ENCODE measurements around the gene ALPK3. TPM values are rescaled to one million over a fixed set of nuclear protein-coding genes. Genes with fewer than 3 reads are reported as not detected.

The ALPK3 gene
- total and polyA plus RNA-seq, 4 experiments from 2014 or later, result 0.01 to 0.58 (median 0.26) TPM; not detected in 1

DNA sequence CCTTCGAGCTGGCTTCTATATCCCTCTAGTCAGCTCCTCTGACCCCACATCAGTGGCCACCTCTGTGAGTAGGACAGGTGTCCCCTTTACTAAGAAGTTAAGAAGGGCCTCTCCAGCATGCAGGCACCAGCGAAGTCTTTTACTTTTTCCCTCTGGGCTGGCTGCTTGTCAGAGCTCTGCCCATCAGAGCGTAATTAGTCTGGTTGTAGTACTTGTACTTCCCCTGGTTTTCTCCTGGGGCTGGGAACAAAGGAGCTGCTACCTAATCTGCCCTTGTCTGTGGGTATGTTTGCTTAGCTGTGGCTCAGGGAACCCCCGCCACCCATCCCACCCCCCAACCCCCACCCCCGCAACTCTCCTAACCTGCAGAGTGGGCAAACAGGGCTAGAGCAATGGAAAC is 27.4 kb upstream of the ALPK3 start:
- H3K4me3 Mint-ChIP-seq, result no peak overlapping the region
- intact Hi-C loops (cut with micrococcal nuclease), result loop anchor here (5.0 kb wide), 1 partner anchor 32 kb away; no protein-coding TSS in a partner anchor
- no peaks in the 10 kb centered on the region for H3K27me3 ChIP-seq (ENCODE audit: insufficient read depth, low read length)
- H3K9me3 Mint-ChIP-seq, result no peaks in the 10 kb centered on the region
- ChIA-PET POLR2A (ENCODE audit: partially characterized antibody) (interaction anchor here (0.6 to 1.3 kb wide), 3 partner anchors 74 to 191 kb away, joined by 3 to 4 read pairs (median 3); no protein-coding TSS in a partner anchor), CTCF (ENCODE audit: partially characterized antibody) (no interaction called here)
- no peak overlapping the region for H3K4me3 ChIP-seq (ENCODE audit: low read length in 2 of 2)
- peaks cover 14 to 38% (median 30%) of the 10 kb centered on the region in 4 donors for H3K4me1 Mint-ChIP-seq
- DNase-seq, result no peak
- H3K36me3 ChIP-seq (ENCODE audit: insufficient read depth, low read length), result peaks cover 31% of the 10 kb centered on the region
- H3K27me3 Mint-ChIP-seq, result no peaks in the 10 kb centered on the region
- peaks cover 28 to 67% of the 10 kb centered on the region in 2 donors for H3K36me3 Mint-ChIP-seq
- no peaks in the 10 kb centered on the region for H3K9me3 ChIP-seq (ENCODE audit: control insufficient read depth in 1 of 2, low read length in 2 of 2)
- peaks cover 8% of the 10 kb centered on the region for H3K4me1 ChIP-seq (ENCODE audit: insufficient read depth, low read length)
- H3K27ac Mint-ChIP-seq, result no peak overlapping the region
- H3K27ac ChIP-seq (ENCODE audit: low read depth, low read length), result no peak overlapping the region

DNA sequence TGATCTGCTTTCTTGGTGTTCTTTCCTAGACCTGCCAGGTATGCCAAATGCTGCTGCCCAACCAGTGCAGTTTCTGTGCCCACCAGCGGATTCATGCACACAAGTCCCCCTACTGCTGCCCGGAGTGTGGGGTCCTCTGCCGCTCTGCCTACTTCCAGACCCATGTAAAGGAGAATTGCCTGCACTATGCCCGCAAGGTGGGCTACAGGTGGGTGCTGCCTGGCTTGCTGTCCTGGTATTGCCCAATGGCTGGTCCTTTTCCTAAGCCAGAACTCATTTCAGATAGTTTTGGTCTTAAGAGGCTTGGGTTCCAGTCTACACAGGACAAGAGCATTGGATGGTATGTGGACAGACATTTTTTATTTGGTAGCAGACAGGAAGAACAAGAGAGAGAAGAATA is 26.5 kb upstream of the ALPK3 start:
- Mint-ChIP-seq H3K27me3 (no peaks in the 10 kb centered on the region), H3K27ac (peak overlapping the region in 4 of 7 donors; percentile 1 to 43 (median 4)), H3K4me3 (no peak overlapping the region), H3K36me3 (peaks cover 23 to 63% of the 10 kb centered on the region in 2 donors), H3K9me3 (no peaks in the 10 kb centered on the region), H3K4me1 (peaks cover 13 to 32% (median 23%) of the 10 kb centered on the region in 4 donors)
- CTCF ChIA-PET (ENCODE audit: partially characterized antibody), result no interaction called here
- DNase-seq, result no peak
- no peaks in the 10 kb centered on the region for H3K9me3 ChIP-seq (ENCODE audit: control insufficient read depth in 1 of 2, low read length in 2 of 2)
- H3K27me3 ChIP-seq (ENCODE audit: insufficient read depth, low read length), result no peaks in the 10 kb centered on the region
- POLR2A ChIA-PET (ENCODE audit: partially characterized antibody), result interaction anchor here (1.1 to 1.3 kb wide), 2 partner anchors 15 to 192 kb away, joined by 3 read pairs; no protein-coding TSS in a partner anchor
- no peak overlapping the region for H3K4me3 ChIP-seq (ENCODE audit: low read length in 2 of 2)
- H3K36me3 ChIP-seq (ENCODE audit: insufficient read depth, low read length), result peaks cover 29% of the 10 kb centered on the region
- intact Hi-C loops (cut with micrococcal nuclease), result loop anchor here (5.0 kb wide), 1 partner anchor 33 kb away; no protein-coding TSS in a partner anchor
- H3K4me1 ChIP-seq (ENCODE audit: insufficient read depth, low read length), result peaks cover 6% of the 10 kb centered on the region
- H3K27ac ChIP-seq (ENCODE audit: low read depth, low read length), result no peak overlapping the region

DNA sequence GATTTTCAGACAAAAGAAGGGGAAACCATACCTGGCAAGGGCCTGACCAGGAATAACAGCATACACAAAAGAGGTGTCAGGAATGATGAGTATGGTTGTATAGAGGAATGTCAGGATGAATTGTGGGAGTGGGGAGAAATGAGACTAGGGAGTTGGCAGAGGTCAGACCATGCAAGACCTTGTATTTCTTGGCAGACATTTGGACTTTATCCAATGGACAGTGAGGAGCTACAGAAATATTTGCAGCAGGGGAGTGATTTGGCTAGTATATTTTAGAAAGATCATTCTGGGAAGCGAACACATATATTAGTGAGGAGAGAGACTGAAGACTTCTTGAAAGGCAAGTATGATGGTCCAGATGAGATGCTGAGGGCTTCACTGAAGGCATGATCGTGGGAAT is 25.4 kb upstream of the ALPK3 start:
- peaks cover 23 to 60% of the 10 kb centered on the region in 2 donors for H3K36me3 Mint-ChIP-seq
- H3K4me3 ChIP-seq (ENCODE audit: low read length in 2 of 2), result no peak overlapping the region
- H3K9me3 Mint-ChIP-seq, result no peaks in the 10 kb centered on the region
- no peaks in the 10 kb centered on the region for H3K9me3 ChIP-seq (ENCODE audit: control insufficient read depth in 1 of 2, low read length in 2 of 2)
- no peak for DNase-seq
- H3K36me3 ChIP-seq (ENCODE audit: insufficient read depth, low read length), result peaks cover 21% of the 10 kb centered on the region
- no peaks in the 10 kb centered on the region for H3K4me1 ChIP-seq (ENCODE audit: insufficient read depth, low read length)
- no peak overlapping the region for H3K27ac ChIP-seq (ENCODE audit: low read depth, low read length)
- no peaks in the 10 kb centered on the region for H3K27me3 Mint-ChIP-seq
- CTCF ChIA-PET (ENCODE audit: partially characterized antibody), result no interaction called here
- H3K27ac Mint-ChIP-seq, result peak overlapping the region in 3 of 7 donors; percentile 24 to 58 (median 43)
- intact Hi-C loops (cut with micrococcal nuclease), result loop anchor here (5.0 kb wide), 1 partner anchor 34 kb away; no protein-coding TSS in a partner anchor
- no peaks in the 10 kb centered on the region for H3K27me3 ChIP-seq (ENCODE audit: insufficient read depth, low read length)
- no peak overlapping the region for H3K4me3 Mint-ChIP-seq
- H3K4me1 Mint-ChIP-seq, result peaks cover 8 to 23% (median 18%) of the 10 kb centered on the region in 4 donors
- POLR2A ChIA-PET (ENCODE audit: partially characterized antibody), result interaction anchor here (0.9 kb wide), 1 partner anchor 133 kb away, joined by 4 read pairs; the partner anchor contains the start of gene NMB

DNA sequence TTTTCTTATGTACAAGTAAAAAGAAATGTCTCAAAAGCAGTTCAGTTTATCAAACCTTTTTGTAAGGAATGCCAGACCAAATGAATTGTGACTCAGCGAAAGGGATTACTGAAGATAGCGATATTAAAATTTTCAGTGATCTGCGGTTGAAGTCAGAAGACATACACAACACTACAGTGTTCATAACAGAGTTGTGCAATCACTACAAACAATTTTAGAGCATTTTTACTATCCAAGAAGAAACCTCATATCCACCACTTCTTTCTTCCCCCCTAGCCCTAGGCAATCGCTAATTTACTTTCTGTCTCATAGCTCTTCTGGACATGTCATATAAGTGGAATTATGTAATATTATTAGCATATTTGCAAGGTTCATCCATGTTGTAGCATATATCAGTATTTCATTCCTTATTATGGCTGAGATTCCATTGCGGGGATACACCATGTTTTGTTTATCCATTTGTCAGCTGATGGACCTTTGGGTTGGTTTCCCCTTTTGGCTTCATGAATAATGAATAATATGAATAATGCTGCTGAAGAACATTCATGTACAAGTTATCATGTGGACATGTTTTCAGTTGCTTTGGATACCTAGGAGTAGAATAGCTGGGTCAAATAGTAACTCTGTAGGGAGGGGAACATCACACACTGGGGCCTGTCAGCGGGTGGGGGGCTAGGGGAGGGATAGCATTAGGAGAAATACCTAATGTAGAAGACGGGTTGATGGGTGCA is 23.6 kb upstream of the ALPK3 start:
- ChIA-PET CTCF (ENCODE audit: partially characterized antibody) (no interaction called here), POLR2A (ENCODE audit: partially characterized antibody) (no interaction called here)
- Mint-ChIP-seq H3K27ac (no peak overlapping the region), H3K36me3 (peaks cover 38 to 63% of the 10 kb centered on the region in 2 donors), H3K9me3 (no peaks in the 10 kb centered on the region), H3K4me1 (peaks cover 5 to 10% (median 6%) of the 10 kb centered on the region in 4 donors), H3K4me3 (no peak overlapping the region), H3K27me3 (no peaks in the 10 kb centered on the region)
- H3K4me1 ChIP-seq (ENCODE audit: insufficient read depth, low read length), result no peaks in the 10 kb centered on the region
- H3K27me3 ChIP-seq (ENCODE audit: insufficient read depth, low read length), result no peaks in the 10 kb centered on the region
- intact Hi-C loops (cut with micrococcal nuclease), result loop anchor here (5.0 kb wide), 1 partner anchor 36 kb away; no protein-coding TSS in a partner anchor
- H3K4me3 ChIP-seq (ENCODE audit: low read length in 2 of 2), result no peak overlapping the region
- H3K9me3 ChIP-seq (ENCODE audit: control insufficient read depth in 1 of 2, low read length in 2 of 2), result no peaks in the 10 kb centered on the region
- peaks cover 35% of the 10 kb centered on the region for H3K36me3 ChIP-seq (ENCODE audit: insufficient read depth, low read length)
- no peak overlapping the region for H3K27ac ChIP-seq (ENCODE audit: low read depth, low read length)
- DNase-seq, result no peak

DNA sequence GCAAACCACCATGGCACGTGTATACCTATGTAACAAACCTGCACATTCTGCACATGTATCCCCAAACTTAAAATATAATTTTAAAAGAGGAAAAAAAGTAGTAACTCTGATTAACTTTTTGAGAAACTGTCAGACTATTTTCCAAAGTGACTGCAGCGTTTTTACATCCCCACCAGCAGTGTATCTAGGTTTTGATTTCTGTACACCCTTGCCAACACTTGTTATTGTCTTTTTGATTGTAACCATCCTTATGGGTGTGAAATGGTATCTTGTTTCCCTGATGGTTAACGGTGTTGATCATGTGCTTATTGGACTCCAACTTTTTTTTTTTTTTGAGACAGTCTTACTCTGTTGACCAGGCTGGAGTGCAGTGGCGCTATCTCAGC is 23.0 kb upstream of the ALPK3 start:
- DNase-seq, result no peak
- H3K4me3 ChIP-seq (ENCODE audit: low read length in 2 of 2), result no peak overlapping the region
- Mint-ChIP-seq H3K9me3 (no peaks in the 10 kb centered on the region), H3K27me3 (no peaks in the 10 kb centered on the region), H3K36me3 (peaks cover 41 to 66% of the 10 kb centered on the region in 2 donors), H3K4me1 (peaks cover 3 to 9% (median 4%) of the 10 kb centered on the region in 4 donors), H3K4me3 (no peak overlapping the region), H3K27ac (peak overlapping the region in 1 of 7 donors; percentile 49)
- no peaks in the 10 kb centered on the region for H3K27me3 ChIP-seq (ENCODE audit: insufficient read depth, low read length)
- H3K9me3 ChIP-seq (ENCODE audit: control insufficient read depth in 1 of 2, low read length in 2 of 2), result no peaks in the 10 kb centered on the region
- ChIA-PET POLR2A (ENCODE audit: partially characterized antibody) (no interaction called here), CTCF (ENCODE audit: partially characterized antibody) (no interaction called here)
- no peak overlapping the region for H3K27ac ChIP-seq (ENCODE audit: low read depth, low read length)
- peaks cover 40% of the 10 kb centered on the region for H3K36me3 ChIP-seq (ENCODE audit: insufficient read depth, low read length)
- intact Hi-C loops (cut with micrococcal nuclease), result loop anchor here (5.0 kb wide), 1 partner anchor 37 kb away; no protein-coding TSS in a partner anchor
- no peaks in the 10 kb centered on the region for H3K4me1 ChIP-seq (ENCODE audit: insufficient read depth, low read length)

DNA sequence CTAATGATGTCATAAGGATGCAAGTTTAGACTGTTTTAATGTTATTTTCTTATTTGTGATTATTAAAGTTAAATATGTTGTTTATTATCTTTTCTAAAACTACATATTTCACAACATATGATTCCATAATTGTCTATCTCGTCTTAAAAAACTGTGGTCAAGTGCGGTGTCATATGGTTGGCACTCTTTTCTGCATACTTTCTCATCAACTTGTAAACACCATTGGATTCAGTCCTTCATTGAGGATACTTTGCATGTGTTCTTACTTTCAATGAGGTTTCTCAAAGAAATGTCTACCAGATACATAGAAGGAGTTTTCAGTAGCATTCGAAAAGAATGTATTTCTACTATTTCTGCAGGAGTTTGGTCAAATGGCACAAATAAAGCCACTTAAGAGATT is 22.0 kb upstream of the ALPK3 start:
- Mint-ChIP-seq H3K4me3 (no peak overlapping the region), H3K27ac (peak overlapping the region in 1 of 7 donors; percentile 2), H3K36me3 (peaks cover 48 to 72% of the 10 kb centered on the region in 2 donors), H3K4me1 (peaks cover 2 to 7% (median 4%) of the 10 kb centered on the region in 4 donors), H3K27me3 (no peaks in the 10 kb centered on the region), H3K9me3 (no peaks in the 10 kb centered on the region)
- DNase-seq, result no peak
- CTCF ChIA-PET (ENCODE audit: partially characterized antibody), result no interaction called here
- H3K36me3 ChIP-seq (ENCODE audit: insufficient read depth, low read length), result peaks cover 49% of the 10 kb centered on the region
- no peaks in the 10 kb centered on the region for H3K9me3 ChIP-seq (ENCODE audit: control insufficient read depth in 1 of 2, low read length in 2 of 2)
- intact Hi-C loops (cut with micrococcal nuclease), result no loop called here
- H3K4me3 ChIP-seq (ENCODE audit: low read length in 2 of 2), result no peak overlapping the region
- no peaks in the 10 kb centered on the region for H3K4me1 ChIP-seq (ENCODE audit: insufficient read depth, low read length)
- no peaks in the 10 kb centered on the region for H3K27me3 ChIP-seq (ENCODE audit: insufficient read depth, low read length)
- POLR2A ChIA-PET (ENCODE audit: partially characterized antibody), result no interaction called here
- no peak overlapping the region for H3K27ac ChIP-seq (ENCODE audit: low read depth, low read length)

DNA sequence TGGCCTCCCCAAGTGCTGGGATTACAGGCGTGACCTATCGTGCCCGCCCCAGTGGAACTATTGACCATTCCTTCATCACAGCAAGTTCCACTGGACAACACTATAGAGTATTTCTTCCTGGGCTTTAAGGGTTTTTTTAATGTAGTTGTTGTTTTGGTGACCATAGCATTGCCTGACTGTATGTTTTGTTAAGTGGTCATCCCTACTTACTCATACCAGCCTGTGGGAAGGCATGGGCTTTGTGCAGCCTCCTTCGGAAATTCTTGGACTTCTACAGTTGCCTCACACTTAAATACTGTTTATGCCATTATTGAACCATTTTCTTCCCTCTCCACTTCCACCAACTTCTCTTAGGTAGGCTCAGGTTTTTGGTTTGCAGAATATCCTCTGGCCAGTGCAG is 19.9 kb upstream of the ALPK3 start:
- no peaks in the 10 kb centered on the region for H3K9me3 ChIP-seq (ENCODE audit: control insufficient read depth in 1 of 2, low read length in 2 of 2)
- CTCF ChIA-PET (ENCODE audit: partially characterized antibody), result no interaction called here
- Mint-ChIP-seq H3K36me3 (peaks cover 44 to 68% of the 10 kb centered on the region in 2 donors), H3K27me3 (no peaks in the 10 kb centered on the region), H3K9me3 (no peaks in the 10 kb centered on the region), H3K27ac (peak overlapping the region in 1 of 7 donors; percentile 35), H3K4me1 (peaks cover 0 to 3% (median under 1%) of the 10 kb centered on the region in 4 donors), H3K4me3 (no peak overlapping the region)
- no peak overlapping the region for H3K27ac ChIP-seq (ENCODE audit: low read depth, low read length)
- no peaks in the 10 kb centered on the region for H3K4me1 ChIP-seq (ENCODE audit: insufficient read depth, low read length)
- intact Hi-C loops (cut with micrococcal nuclease), result no loop called here
- DNase-seq, result no peak
- no peak overlapping the region for H3K4me3 ChIP-seq (ENCODE audit: low read length in 2 of 2)
- H3K36me3 ChIP-seq (ENCODE audit: insufficient read depth, low read length), result peaks cover 45% of the 10 kb centered on the region
- H3K27me3 ChIP-seq (ENCODE audit: insufficient read depth, low read length), result no peaks in the 10 kb centered on the region
- POLR2A ChIA-PET (ENCODE audit: partially characterized antibody), result no interaction called here
